Measurements from ENCODE around the gene ZNF771. TPM values are rescaled to one million over a fixed set of nuclear protein-coding genes. Genes with fewer than 3 reads are reported as not detected.

The ZNF771 gene
- total and polyA plus RNA-seq, 2 experiments from 2014 or later, result 10.8 to 12.0 TPM

DNA sequence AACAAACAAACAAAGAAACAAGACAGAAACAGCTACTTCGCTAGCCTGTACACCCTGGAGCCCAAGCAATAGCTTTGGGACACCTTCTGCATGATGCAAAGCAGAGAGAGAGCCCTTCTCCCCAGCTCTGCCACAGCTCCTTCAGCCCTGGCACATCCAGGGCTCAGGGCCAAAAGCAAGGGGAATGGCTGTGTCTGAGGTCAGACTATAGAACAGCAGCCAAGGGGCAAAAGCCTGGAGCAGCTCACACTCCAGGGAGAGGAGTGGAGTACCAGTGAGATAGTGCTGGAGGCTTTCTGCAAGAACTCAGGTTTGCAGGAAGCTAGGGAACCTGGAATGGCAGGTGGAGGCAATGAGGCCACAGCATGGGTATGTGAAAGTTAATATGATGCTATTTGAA is 49.9 kb downstream of the ZNF771 start:
- H3K4me2 ChIP-seq, result no peak overlapping the region
- H3K79me2 ChIP-seq (replicated peaks; ENCODE audit: insufficient read depth), result no peaks in the 10 kb centered on the region
- Mint-ChIP-seq H3K9me3 (no peaks in the 10 kb centered on the region; the same call in 2 of the 3 replicates), H3K27ac (no peak overlapping the region), H3K4me1 (0 out of 3 replicates have a peak, but pooled peaks cover 5% of the 10 kb centered on the region), H3K4me3 (no peak overlapping the region), H3K27me3 (ENCODE audit: insufficient read depth, low read depth, poor library complexity) (peaks cover 13% of the 10 kb centered on the region), H3K36me3 (ENCODE audit: low read depth) (no peaks in the 10 kb centered on the region)
- no peaks in the 10 kb centered on the region for H3K9me2 ChIP-seq (ENCODE audit: insufficient read depth)
- no peaks in the 10 kb centered on the region for H3K36me3 ChIP-seq (ENCODE audit: insufficient read depth)
- DNase-seq (ENCODE audit: low spot score) (no peak), ATAC-seq (no peak)
- H3K4me1 ChIP-seq (ENCODE audit: insufficient read depth), result no peaks in the 10 kb centered on the region
- TF ChIP-seq ZNF114 (CRISPR knock-in tag; IDR thresholded peaks at IDR 0.05) (no peak), STAT1 (IDR thresholded peaks at IDR 0.05; ENCODE audit: unreplicated experiment) (no peak), EZH2 (IDR thresholded peaks at IDR 0.05; ENCODE audit: low read depth, unreplicated experiment) (no peak), JUNB (IDR thresholded peaks at IDR 0.05; ENCODE audit: unreplicated experiment) (no peak), CREB1 (CRISPR knock-in tag; IDR thresholded peaks at IDR 0.05; ENCODE audit: low read depth) (no peak), ZNF462 (CRISPR knock-in tag; IDR thresholded peaks at IDR 0.05) (no peak), ZNF331 (CRISPR knock-in tag; IDR thresholded peaks at IDR 0.05; ENCODE audit: low read depth) (no peak), POLR2AphosphoS5 (IDR thresholded peaks at IDR 0.05; ENCODE audit: low read depth) (no peak), REST (IDR thresholded peaks at IDR 0.05; ENCODE audit: unreplicated experiment) (no peak), EZH2phosphoT487 (IDR thresholded peaks at IDR 0.05; ENCODE audit: unreplicated experiment) (no peak), NANOG (IDR thresholded peaks at IDR 0.05; ENCODE audit: borderline replicate concordance) (no peak), ETS1 (IDR thresholded peaks at IDR 0.05) (no peak)
- TF ChIP-seq, protein P1, sequence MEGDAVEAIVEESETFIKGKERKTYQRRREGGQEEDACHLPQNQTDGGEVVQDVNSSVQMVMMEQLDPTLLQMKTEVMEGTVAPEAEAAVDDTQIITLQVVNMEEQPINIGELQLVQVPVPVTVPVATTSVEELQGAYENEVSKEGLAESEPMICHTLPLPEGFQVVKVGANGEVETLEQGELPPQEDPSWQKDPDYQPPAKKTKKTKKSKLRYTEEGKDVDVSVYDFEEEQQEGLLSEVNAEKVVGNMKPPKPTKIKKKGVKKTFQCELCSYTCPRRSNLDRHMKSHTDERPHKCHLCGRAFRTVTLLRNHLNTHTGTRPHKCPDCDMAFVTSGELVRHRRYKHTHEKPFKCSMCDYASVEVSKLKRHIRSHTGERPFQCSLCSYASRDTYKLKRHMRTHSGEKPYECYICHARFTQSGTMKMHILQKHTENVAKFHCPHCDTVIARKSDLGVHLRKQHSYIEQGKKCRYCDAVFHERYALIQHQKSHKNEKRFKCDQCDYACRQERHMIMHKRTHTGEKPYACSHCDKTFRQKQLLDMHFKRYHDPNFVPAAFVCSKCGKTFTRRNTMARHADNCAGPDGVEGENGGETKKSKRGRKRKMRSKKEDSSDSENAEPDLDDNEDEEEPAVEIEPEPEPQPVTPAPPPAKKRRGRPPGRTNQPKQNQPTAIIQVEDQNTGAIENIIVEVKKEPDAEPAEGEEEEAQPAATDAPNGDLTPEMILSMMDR (conservative IDR thresholded peaks at IDR 0.05; ENCODE audit: low read depth in 2 of 2), result no peak
- H3F3A ChIP-seq (replicated peaks; ENCODE audit: low read depth), result no peaks in the 10 kb centered on the region
- no peaks in the 10 kb centered on the region for H3K27me3 ChIP-seq (ENCODE audit: insufficient read depth)
- H4K20me1 ChIP-seq (replicated peaks; ENCODE audit: insufficient read depth), result no peaks in the 10 kb centered on the region
- no peak overlapping the region for H3K4me3 ChIP-seq
- no peak overlapping the region for H2AFZ ChIP-seq
- no peak overlapping the region for H3K27ac ChIP-seq (ENCODE audit: low read depth)
